HEK293 (cell line): ENCODE results near the gene ABCB9.
A peak's percentile ranks its signal among the peaks of the same experiment; 100 is the strongest.

ENCODE experiments used
- CTCF ChIA-PET: fragments of 350-600 bp; formaldehyde crosslinking; extraction: SDS; loops from one replicate; lab custom pipeline; 2021; ENCODE audit warnings: antibody characterized with exemption; lab: Yijun Ruan, JAX
- POLR2A ChIA-PET: fragments of 300-600 bp; formaldehyde crosslinking; extraction: SDS; loops from one replicate; lab custom pipeline; 2020; ENCODE audit warnings: antibody characterized with exemption, inconsistent platforms; lab: Yijun Ruan, JAX
- H3K27ac ChIP-seq: fragments of 200-500 bp; sonication (Bioruptor generic); 2 replicates; pipeline ENCODE4 v1.5.1; 2014; ENCODE audit warnings: low read depth, low read length, control low read depth, inconsistent platforms; ENCODE audit errors: extremely low read depth
- H3K36me3 ChIP-seq, 2 experiments: fragments of 200-500 bp in 1 of 2; sonication (Bioruptor generic) in 1 of 2; 1 replicate in 1 of 2; 2 replicates in 1 of 2; pipeline ENCODE4 v1.5.1; 2014 to 2017; ENCODE audit warnings: inconsistent platforms in 2 of 2, low read length in 2 of 2; ENCODE audit not compliant: control insufficient read depth in 2 of 2, insufficient read depth in 1 of 2
- H3K4me1 ChIP-seq: fragments of 200-500 bp; sonication (Bioruptor generic); 2 replicates; pipeline ENCODE4 v1.5.1; 2014; ENCODE audit warnings: mild to moderate bottlenecking, low read length, inconsistent platforms; ENCODE audit not compliant: control insufficient read depth, insufficient read depth
- H3K4me3 ChIP-seq: 2 replicates; pipeline ENCODE4 v1.5.1; 2011; ENCODE audit warnings: low read depth, mild to moderate bottlenecking, control low read depth, low read length, moderate library complexity
- H3K9me3 ChIP-seq: fragments of 200-500 bp; sonication (Bioruptor generic); 2 replicates; pipeline ENCODE4 v1.5.1; 2014; ENCODE audit warnings: low read depth, low read length, inconsistent platforms; ENCODE audit not compliant: control insufficient read depth, insufficient read depth
- BCL11A ChIP-seq: fragments of 450-650 bp; formaldehyde crosslinking; IDR thresholded peaks from 2 replicates; pipeline ENCODE4 v1.5.1; 2016; ENCODE audit warnings: low read depth, missing biosample characterization, missing genetic modification characterization
- EGR2 ChIP-seq: fragments of 450-650 bp; formaldehyde crosslinking; IDR thresholded peaks from 2 replicates; pipeline ENCODE4 v1.5.1; 2016; ENCODE audit warnings: low read depth, missing biosample characterization, missing genetic modification characterization
- GLI4 ChIP-seq: fragments of 450-650 bp; formaldehyde crosslinking; IDR thresholded peaks from 2 replicates; pipeline ENCODE4 v1.5.1; 2016; ENCODE audit warnings: missing biosample characterization, missing genetic modification characterization
- KLF1 ChIP-seq: fragments of 450-650 bp; formaldehyde crosslinking; IDR thresholded peaks from 2 replicates; pipeline ENCODE4 v1.5.1; 2016; ENCODE audit warnings: missing biosample characterization, missing genetic modification characterization
- PRDM1 ChIP-seq: fragments of 450-650 bp; formaldehyde crosslinking; IDR thresholded peaks from 2 replicates; pipeline ENCODE4; 2016; ENCODE audit warnings: missing biosample characterization, missing genetic modification characterization
- PRDM2 ChIP-seq: fragments of 450-650 bp; formaldehyde crosslinking; IDR thresholded peaks from 2 replicates; pipeline ENCODE4 v1.5.1; 2016; ENCODE audit warnings: missing biosample characterization, missing genetic modification characterization, borderline replicate concordance
- SP2 ChIP-seq: fragments of 450-650 bp; formaldehyde crosslinking; IDR thresholded peaks from 2 replicates; pipeline ENCODE4 v1.5.1; 2016; ENCODE audit warnings: missing biosample characterization, missing genetic modification characterization
- YY2 ChIP-seq: fragments of 450-650 bp; formaldehyde crosslinking; IDR thresholded peaks from 2 replicates; pipeline ENCODE4 v1.5.1; 2016; ENCODE audit warnings: missing biosample characterization, missing genetic modification characterization
- ZNF324 ChIP-seq: fragments of 450-650 bp; formaldehyde crosslinking; IDR thresholded peaks from 2 replicates; pipeline ENCODE4 v1.5.1; 2016; ENCODE audit warnings: missing biosample characterization, missing genetic modification characterization
- ZNF341 ChIP-seq: fragments of 450-650 bp; formaldehyde crosslinking; IDR thresholded peaks from 2 replicates; pipeline ENCODE4; 2016; ENCODE audit warnings: low read depth, missing biosample characterization, missing genetic modification characterization
- ZNF366 ChIP-seq: fragments of 450-650 bp; formaldehyde crosslinking; conservative IDR thresholded peaks from 2 replicates; pipeline ENCODE4 v1.5.1; 2016; ENCODE audit warnings: missing biosample characterization, missing genetic modification characterization
- ZNF391 ChIP-seq: fragments of 450-650 bp; formaldehyde crosslinking; IDR thresholded peaks from 2 replicates; pipeline ENCODE4 v1.5.1; 2016; ENCODE audit warnings: low read depth, missing biosample characterization, missing genetic modification characterization, borderline replicate concordance
- ZNF518A ChIP-seq: fragments of 450-650 bp; formaldehyde crosslinking; conservative IDR thresholded peaks from 2 replicates; pipeline ENCODE4 v1.5.1; 2016; ENCODE audit warnings: low read depth, missing biosample characterization, missing genetic modification characterization
- ZNF549 ChIP-seq: fragments of 450-650 bp; IDR thresholded peaks from 2 replicates; pipeline ENCODE4 v1.5.1; 2018; ENCODE audit warnings: missing biosample characterization, missing genetic modification characterization, mild to moderate bottlenecking, inconsistent platforms, moderate library complexity
- ZSCAN30 ChIP-seq: fragments of 450-650 bp; IDR thresholded peaks from 2 replicates; pipeline ENCODE4 v1.5.1; 2018; ENCODE audit warnings: missing biosample characterization, mild to moderate bottlenecking, missing genetic modification characterization, moderate library complexity

The ABCB9 gene

GRCh38 chr12:122988036-122988435 lies 21.8 kb upstream of the ABCB9 start:
- ChIA-PET CTCF (no interaction called here), POLR2A (no interaction called here)
- H3K9me3 ChIP-seq: no peaks in the 10 kb centered on the region
- peaks cover 0 to 16% of the 10 kb centered on the region in 2 experiments; a peak in 1 of 3 replicates for H3K36me3 ChIP-seq
- no peaks in the 10 kb centered on the region for H3K4me1 ChIP-seq
- no peak overlapping the region for H3K4me3 ChIP-seq
- H3K27ac ChIP-seq: no peak overlapping the region
- TF ChIP-seq ZNF366 (no peak), PRDM2 (tag by site-specific recombination) (no peak), ZNF549 (tag by site-specific recombination) (no peak), GLI4 (tag by site-specific recombination) (no peak), ZNF324 (no peak)

GRCh38 chr12:122987086-122987951 lies 21.1 kb upstream of the ABCB9 start:
- ChIA-PET POLR2A (no interaction called here), CTCF (no interaction called here)
- peaks cover 0 to 24% of the 10 kb centered on the region in 2 experiments; a peak in 2 of 3 replicates for H3K36me3 ChIP-seq
- TF ChIP-seq PRDM1 (no peak), SP2 (tag by site-specific recombination) (no peak), ZNF518A (tag by site-specific recombination) (no peak), ZSCAN30 (tag by site-specific recombination) (no peak), EGR2 (tag by site-specific recombination) (peak; percentile 34; the same call in 1 of the 2 replicates), ZNF391 (tag by site-specific recombination) (no peak), BCL11A (tag by site-specific recombination) (no peak), YY2 (tag by site-specific recombination) (no peak), ZNF341 (tag by site-specific recombination) (no peak), PRDM2 (tag by site-specific recombination) (no peak), KLF1 (tag by site-specific recombination) (peak; percentile 71), GLI4 (tag by site-specific recombination) (no peak)

More at GRCh38 chr12:122987086-122987951, 21.1 kb upstream of the ABCB9 start:
- Histone ChIP-seq H3K4me1 (no peaks in the 10 kb centered on the region), H3K4me3 (no peak overlapping the region), H3K27ac (no peak overlapping the region), H3K9me3 (no peaks in the 10 kb centered on the region)
